ENCODE measurements around the gene ZNF844. TPM values are rescaled to one million over a fixed set of nuclear protein-coding genes. Genes with fewer than 3 reads are reported as not detected.

ZNF844 gene
- polyA plus RNA-seq, 1 donor (not counting 4 experiments of a cell fraction or from before 2014, with no cell fraction given): 0.88 TPM

GRCh38 chr19:12052497-12053169 lies 11.9 kb upstream of the ZNF844 start, which contains the start of gene ZNF878:
Gene ZNF878 (minus strand): TSS chr19:12052961. CDS start chr19:12052801, 160 bp downstream.
- H3K4me2 ChIP-seq (ENCODE audit: control insufficient read depth, extremely low read depth, insufficient read depth, low read depth, low read length): peak within 1 kb of the TSS; percentile 98
- no peaks in the 10 kb centered on the region for H3K9me1 ChIP-seq (ENCODE audit: control insufficient read depth, extremely low read depth, insufficient read depth, low read length)
- peak within 1 kb of the TSS; percentile 53 to 88 (median 85) for H3K4me3 ChIP-seq (ENCODE audit: control insufficient read depth in 2 of 3, extremely low read depth in 1 of 3, insufficient read depth in 2 of 3, low read depth in 1 of 3, low read length in 3 of 3)
- H3K9me3 ChIP-seq (ENCODE audit: control insufficient read depth, low read depth, low read length): no peaks in the 10 kb centered on the region
- H3K4me1 ChIP-seq (ENCODE audit: control insufficient read depth, extremely low read depth, insufficient read depth, low read length): peaks cover 10% of the 10 kb centered on the region
- peak within 1 kb of the TSS; percentile 99 for H2AFZ ChIP-seq (ENCODE audit: control insufficient read depth, low read length)
- FAIRE-seq (peak; percentile 72), DNase-seq (ENCODE audit: low read depth, low spot score) (no peak)
- H3K9ac ChIP-seq (ENCODE audit: control insufficient read depth, extremely low read depth, insufficient read depth, low read length): peak within 1 kb of the TSS; percentile 68
- no peaks in the 10 kb centered on the region for H3K79me2 ChIP-seq (ENCODE audit: control insufficient read depth, insufficient read depth, low read length)
- no peaks in the 10 kb centered on the region for H3K27me3 ChIP-seq (ENCODE audit: control insufficient read depth, extremely low read depth, insufficient read depth, low read length)
- TF ChIP-seq EZH2 (IDR thresholded peaks at IDR 0.05; ENCODE audit: low read length): no peak
- peak within 1 kb of the TSS; percentile 47 for H3K27ac ChIP-seq (ENCODE audit: control insufficient read depth, insufficient read depth, low read length)
- H3K36me3 ChIP-seq (ENCODE audit: control insufficient read depth in 2 of 2, extremely low read depth in 1 of 2, insufficient read depth in 2 of 2, low read length in 2 of 2): no peaks in the 10 kb centered on the region
- no peaks in the 10 kb centered on the region for H4K20me1 ChIP-seq (ENCODE audit: control insufficient read depth, extremely low read depth, insufficient read depth, low read length)
- dilution Hi-C loops (cut with MboI; ENCODE audit: extremely low pct_ligation_motif_present, low sequenced_read_pairs): no loop called here

GRCh38 chr19:12055784-12056183 lies 8.7 kb upstream of the ZNF844 start:
- no peaks in the 10 kb centered on the region for H4K20me1 ChIP-seq (ENCODE audit: control insufficient read depth, extremely low read depth, insufficient read depth, low read length)
- peak overlapping the region; percentile 14 for H3K4me2 ChIP-seq (ENCODE audit: control insufficient read depth, extremely low read depth, insufficient read depth, low read depth, low read length)
- H3K36me3 ChIP-seq (ENCODE audit: control insufficient read depth in 2 of 2, extremely low read depth in 1 of 2, insufficient read depth in 2 of 2, low read length in 2 of 2): no peaks in the 10 kb centered on the region
- no peak overlapping the region for H3K27ac ChIP-seq (ENCODE audit: control insufficient read depth, insufficient read depth, low read length)
- H3K9me3 ChIP-seq (ENCODE audit: control insufficient read depth, low read depth, low read length): no peaks in the 10 kb centered on the region
- H3K9ac ChIP-seq (ENCODE audit: control insufficient read depth, extremely low read depth, insufficient read depth, low read length): no peak overlapping the region
- no peaks in the 10 kb centered on the region for H3K79me2 ChIP-seq (ENCODE audit: control insufficient read depth, insufficient read depth, low read length)
- TF ChIP-seq EZH2 (IDR thresholded peaks at IDR 0.05; ENCODE audit: low read length): no peak
- TF ChIP-seq, protein P1, sequence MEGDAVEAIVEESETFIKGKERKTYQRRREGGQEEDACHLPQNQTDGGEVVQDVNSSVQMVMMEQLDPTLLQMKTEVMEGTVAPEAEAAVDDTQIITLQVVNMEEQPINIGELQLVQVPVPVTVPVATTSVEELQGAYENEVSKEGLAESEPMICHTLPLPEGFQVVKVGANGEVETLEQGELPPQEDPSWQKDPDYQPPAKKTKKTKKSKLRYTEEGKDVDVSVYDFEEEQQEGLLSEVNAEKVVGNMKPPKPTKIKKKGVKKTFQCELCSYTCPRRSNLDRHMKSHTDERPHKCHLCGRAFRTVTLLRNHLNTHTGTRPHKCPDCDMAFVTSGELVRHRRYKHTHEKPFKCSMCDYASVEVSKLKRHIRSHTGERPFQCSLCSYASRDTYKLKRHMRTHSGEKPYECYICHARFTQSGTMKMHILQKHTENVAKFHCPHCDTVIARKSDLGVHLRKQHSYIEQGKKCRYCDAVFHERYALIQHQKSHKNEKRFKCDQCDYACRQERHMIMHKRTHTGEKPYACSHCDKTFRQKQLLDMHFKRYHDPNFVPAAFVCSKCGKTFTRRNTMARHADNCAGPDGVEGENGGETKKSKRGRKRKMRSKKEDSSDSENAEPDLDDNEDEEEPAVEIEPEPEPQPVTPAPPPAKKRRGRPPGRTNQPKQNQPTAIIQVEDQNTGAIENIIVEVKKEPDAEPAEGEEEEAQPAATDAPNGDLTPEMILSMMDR (optimal IDR thresholded peaks at IDR 0.05 in 1 of 3, IDR thresholded peaks at IDR 0.05 in 1 of 3, conservative IDR thresholded peaks at IDR 0.05 in 1 of 3; ENCODE audit: extremely low read depth in 1 of 3, insufficient read depth in 2 of 3, low read length in 3 of 3): no peak
- no peaks in the 10 kb centered on the region for H3K9me1 ChIP-seq (ENCODE audit: control insufficient read depth, extremely low read depth, insufficient read depth, low read length)
- H2AFZ ChIP-seq (ENCODE audit: control insufficient read depth, low read length): peak overlapping the region; percentile 31
- no peak overlapping the region for H3K4me3 ChIP-seq (ENCODE audit: control insufficient read depth in 2 of 3, extremely low read depth in 1 of 3, insufficient read depth in 2 of 3, low read depth in 1 of 3, low read length in 3 of 3)
- dilution Hi-C loops (cut with MboI; ENCODE audit: extremely low pct_ligation_motif_present, low sequenced_read_pairs): no loop called here
- FAIRE-seq (no peak), DNase-seq (ENCODE audit: low read depth, low spot score) (no peak)
- H3K4me1 ChIP-seq (ENCODE audit: control insufficient read depth, extremely low read depth, insufficient read depth, low read length): peaks cover 10% of the 10 kb centered on the region
- H3K27me3 ChIP-seq (ENCODE audit: control insufficient read depth, extremely low read depth, insufficient read depth, low read length): no peaks in the 10 kb centered on the region
